Erythroblast (primary cell): Measurements from ENCODE around the gene TNPO2.

Source experiments
- GATA1 ChIP-seq: IDR thresholded peaks from 2 replicates; pipeline ENCODE4 v1.6.1; 2011; ENCODE audit warnings: low read depth, mild to moderate bottlenecking, control low read depth, low read length, moderate library complexity
- POLR2A ChIP-seq: IDR thresholded peaks from 2 replicates; pipeline ENCODE4 v1.6.1; 2011; ENCODE audit warnings: mild to moderate bottlenecking, low read length

DNA sequence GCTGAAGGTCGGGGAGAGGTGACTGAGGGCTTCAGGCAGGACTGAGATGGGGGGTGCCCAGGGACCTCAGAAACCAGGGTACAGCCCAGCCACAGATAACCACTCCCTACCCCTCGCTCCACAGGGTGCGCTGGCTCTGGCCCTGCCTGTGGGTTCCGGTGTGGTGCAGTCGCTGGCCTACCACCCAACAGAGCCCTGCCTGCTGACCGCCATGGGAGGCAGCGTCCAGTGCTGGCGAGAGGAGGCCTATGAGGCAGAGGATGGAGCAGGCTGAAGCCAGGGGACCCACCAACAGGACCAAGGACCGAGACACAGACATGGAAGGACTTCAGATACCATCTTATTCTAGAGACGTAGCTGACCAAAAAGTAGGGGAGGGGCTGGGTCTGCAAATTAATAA, 48.3 kb downstream of the TNPO2 start:
- TF ChIP-seq POLR2A: no peak
- TF ChIP-seq GATA1: no peak
